Measurements from ENCODE around the gene XPO6.

DNA sequence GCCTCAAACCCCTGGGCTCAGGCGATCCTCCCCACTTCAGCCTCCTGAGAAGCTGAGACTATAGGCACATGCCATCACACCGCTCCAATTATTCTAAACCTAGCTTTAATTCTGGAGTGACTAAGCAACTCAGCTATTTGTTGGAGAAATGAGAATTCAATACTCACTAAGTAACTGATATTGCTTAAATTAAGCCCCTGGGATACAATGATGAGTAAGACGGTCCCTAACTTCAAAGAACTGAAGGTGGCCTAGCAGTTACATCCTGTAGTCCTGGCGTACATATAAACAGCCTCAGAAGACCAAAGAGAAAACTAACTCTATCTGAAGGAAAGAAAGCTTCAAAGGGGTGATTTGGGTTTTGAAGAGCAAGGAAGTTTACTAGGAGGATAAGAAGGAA lies 25.0 kb downstream of the XPO6 start:
- TF ChIP-seq, protein P1, sequence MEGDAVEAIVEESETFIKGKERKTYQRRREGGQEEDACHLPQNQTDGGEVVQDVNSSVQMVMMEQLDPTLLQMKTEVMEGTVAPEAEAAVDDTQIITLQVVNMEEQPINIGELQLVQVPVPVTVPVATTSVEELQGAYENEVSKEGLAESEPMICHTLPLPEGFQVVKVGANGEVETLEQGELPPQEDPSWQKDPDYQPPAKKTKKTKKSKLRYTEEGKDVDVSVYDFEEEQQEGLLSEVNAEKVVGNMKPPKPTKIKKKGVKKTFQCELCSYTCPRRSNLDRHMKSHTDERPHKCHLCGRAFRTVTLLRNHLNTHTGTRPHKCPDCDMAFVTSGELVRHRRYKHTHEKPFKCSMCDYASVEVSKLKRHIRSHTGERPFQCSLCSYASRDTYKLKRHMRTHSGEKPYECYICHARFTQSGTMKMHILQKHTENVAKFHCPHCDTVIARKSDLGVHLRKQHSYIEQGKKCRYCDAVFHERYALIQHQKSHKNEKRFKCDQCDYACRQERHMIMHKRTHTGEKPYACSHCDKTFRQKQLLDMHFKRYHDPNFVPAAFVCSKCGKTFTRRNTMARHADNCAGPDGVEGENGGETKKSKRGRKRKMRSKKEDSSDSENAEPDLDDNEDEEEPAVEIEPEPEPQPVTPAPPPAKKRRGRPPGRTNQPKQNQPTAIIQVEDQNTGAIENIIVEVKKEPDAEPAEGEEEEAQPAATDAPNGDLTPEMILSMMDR (IDR thresholded peaks at IDR 0.05): no peak
- no peak for TF ChIP-seq ZFX (IDR thresholded peaks at IDR 0.05; ENCODE audit: borderline replicate concordance)

Measured in 22Rv1 (cell line).